Effector memory CD8-positive, alpha-beta T cell (primary cell): ENCODE results near the gene ARHGDIA.

Experiments used
- ATAC-seq: fragments of 150-1000 bp; cut with Tn5 transposase; replicated peaks from 2 replicates; pipeline ENCODE4 v1.10.0; 2021; ENCODE audit warnings: mild to moderate bottlenecking, moderate library complexity
- DNase-seq, 3 experiments: peaks; one replicate each; pipeline ENCODE4 v3.0.0; 2021
- H3K27ac Mint-ChIP-seq, 2 donors: one replicate each; pipeline ENCODE4 v1.8.0; 2022; ENCODE audit warnings: mild to moderate bottlenecking in 2 of 2, mixed read lengths in 2 of 2, moderate library complexity in 2 of 2
- H3K27me3 Mint-ChIP-seq, 2 donors: one replicate each; pipeline ENCODE4 v1.8.0; 2022; ENCODE audit warnings: mixed read lengths in 2 of 2
- H3K36me3 Mint-ChIP-seq: one replicate; pipeline ENCODE4 v1.8.0; 2022; ENCODE audit warnings: mild to moderate bottlenecking, moderate library complexity, mixed read lengths; ENCODE audit not compliant: insufficient read depth
- H3K4me1 Mint-ChIP-seq, 2 donors: one replicate each; pipeline ENCODE4 v1.8.0; 2022; ENCODE audit warnings: low read depth in 2 of 2, mixed read lengths in 2 of 2
- H3K4me3 Mint-ChIP-seq, 2 donors: one replicate each; pipeline ENCODE4 v1.8.0; 2022; ENCODE audit warnings: mild to moderate bottlenecking in 2 of 2, mixed read lengths in 2 of 2, moderate library complexity in 2 of 2
- H3K9me3 Mint-ChIP-seq, 2 donors: one replicate each; pipeline ENCODE4 v1.8.0; 2022; ENCODE audit warnings: mixed read lengths in 2 of 2

ARHGDIA gene

DNA sequence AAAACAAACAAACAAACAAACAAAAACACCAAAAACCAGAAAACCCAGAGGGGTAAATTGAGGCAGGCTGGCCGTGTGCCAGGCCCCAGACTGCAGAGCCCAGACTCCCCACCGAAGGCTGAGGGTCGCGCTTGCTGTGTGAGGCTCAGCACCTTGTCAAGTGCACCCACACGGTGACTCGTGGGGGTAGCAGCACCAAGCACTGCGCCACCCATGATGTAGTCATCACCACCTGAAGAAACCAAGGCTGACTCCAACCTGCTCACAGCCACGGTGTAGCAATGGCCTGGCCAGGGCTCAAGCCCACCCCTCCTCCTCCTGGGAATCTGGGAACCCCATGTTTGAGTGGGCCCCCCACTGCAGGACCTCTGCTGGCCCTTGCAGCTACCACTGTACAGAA is 50.0 kb downstream of the ARHGDIA start:
- DNase-seq: no peak
- peaks cover 2 to 4% of the 10 kb centered on the region in 2 donors for H3K4me1 Mint-ChIP-seq
- no peak overlapping the region for H3K27ac Mint-ChIP-seq
- no peak for ATAC-seq
- peaks cover 2% of the 10 kb centered on the region for H3K36me3 Mint-ChIP-seq
- no peak overlapping the region for H3K4me3 Mint-ChIP-seq
- no peaks in the 10 kb centered on the region for H3K27me3 Mint-ChIP-seq
- H3K9me3 Mint-ChIP-seq: no peaks in the 10 kb centered on the region

DNA sequence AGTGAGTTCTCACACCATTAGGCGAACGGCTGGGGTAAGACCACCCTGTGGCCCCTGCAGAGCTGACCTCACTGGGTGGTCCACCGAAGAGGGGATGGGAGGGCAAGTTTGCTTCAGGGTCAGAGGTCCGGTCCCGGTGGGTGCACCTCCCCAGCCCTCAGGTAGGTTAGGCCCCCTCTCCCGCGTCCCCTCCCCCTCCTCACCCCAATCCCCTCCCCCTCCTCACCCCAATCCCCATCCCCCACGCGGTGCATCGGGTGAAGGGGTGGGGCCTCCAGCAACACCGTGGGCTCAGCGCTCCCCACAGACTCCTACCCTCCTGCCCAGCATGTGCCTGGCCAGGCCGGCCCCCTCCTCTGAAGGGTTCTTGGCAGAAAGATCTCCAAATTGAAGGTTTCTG is 51.4 kb downstream of the ARHGDIA start:
- no peak overlapping the region for H3K4me3 Mint-ChIP-seq
- H3K36me3 Mint-ChIP-seq: peaks cover 2% of the 10 kb centered on the region
- no peak for DNase-seq
- no peaks in the 10 kb centered on the region for H3K4me1 Mint-ChIP-seq
- H3K27ac Mint-ChIP-seq: no peak overlapping the region
- no peak for ATAC-seq
- no peaks in the 10 kb centered on the region for H3K9me3 Mint-ChIP-seq
- H3K27me3 Mint-ChIP-seq: no peaks in the 10 kb centered on the region

DNA sequence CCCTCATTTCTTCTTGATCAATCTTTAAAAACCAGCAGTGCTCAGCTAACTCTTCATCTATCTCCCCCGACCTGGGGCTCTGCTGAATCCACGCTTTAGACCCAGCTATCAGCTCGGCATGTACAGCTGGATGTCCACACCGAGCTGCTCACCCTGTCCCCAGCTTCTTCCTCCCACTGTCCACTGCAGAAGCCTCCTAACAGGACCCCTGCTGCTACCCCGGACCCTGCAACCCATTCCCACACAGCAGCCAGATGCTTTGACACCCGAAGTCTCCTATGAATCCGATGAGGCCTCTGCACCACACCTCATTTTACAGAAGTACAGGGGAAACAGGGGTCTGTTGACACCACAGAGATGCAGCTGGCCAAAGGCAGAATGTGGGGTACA is 53.4 kb downstream of the ARHGDIA start:
- Mint-ChIP-seq H3K9me3 (no peaks in the 10 kb centered on the region), H3K27ac (no peak overlapping the region), H3K36me3 (peaks cover 2% of the 10 kb centered on the region), H3K4me1 (no peaks in the 10 kb centered on the region), H3K27me3 (no peaks in the 10 kb centered on the region), H3K4me3 (no peak overlapping the region)
- no peak for DNase-seq
- no peak for ATAC-seq
